IMR-90 (cell line): ENCODE measurements around the gene OR4E2.

Source experiments
- FOS ChIP-seq: fragments of 150-350 bp; IDR thresholded peaks from 2 replicates; pipeline ENCODE4 v1.6.1; 2016; ENCODE audit warnings: low read depth, low read length
- MAFK ChIP-seq: IDR thresholded peaks from 2 replicates; pipeline ENCODE4 v1.6.1; 2012; ENCODE audit warnings: low read depth, low read length, improper control_type of control experiment
- MXI1 ChIP-seq: IDR thresholded peaks from 2 replicates; pipeline ENCODE4 v1.6.1; 2012; ENCODE audit warnings: low read depth, mild to moderate bottlenecking, low read length, moderate library complexity, borderline replicate concordance
- NFE2L2 ChIP-seq: fragments of 150-350 bp; IDR thresholded peaks from 2 replicates; pipeline ENCODE4 v1.6.1; 2016; ENCODE audit warnings: low read depth, mild to moderate bottlenecking, low read length
- POLR2A ChIP-seq: IDR thresholded peaks from 2 replicates; pipeline ENCODE4 v1.6.1; 2012; ENCODE audit warnings: mild to moderate bottlenecking, low read depth, low read length
- RAD21 ChIP-seq: IDR thresholded peaks from 2 replicates; pipeline ENCODE4 v1.6.1; 2012; ENCODE audit warnings: low read length, improper control_type of control experiment
- RFX5 ChIP-seq: IDR thresholded peaks from 2 replicates; pipeline ENCODE4 v1.8.0; 2012; ENCODE audit warnings: low read depth, mild to moderate bottlenecking, low read length, moderate library complexity
- TF ChIP-seq, protein P1 (sequence below): conservative IDR thresholded peaks from 2 replicates; pipeline ENCODE4 v1.5.1; 2012; ENCODE audit warnings: mild to moderate bottlenecking, low read depth, low read length, improper control_type of control experiment
- TF ChIP-seq, protein P2 (sequence below): fragments of 150-350 bp; IDR thresholded peaks from 2 replicates; pipeline ENCODE4 v1.6.1; 2017; ENCODE audit warnings: mild to moderate bottlenecking, antibody characterized with exemption, low read length, low read depth

DNA sequence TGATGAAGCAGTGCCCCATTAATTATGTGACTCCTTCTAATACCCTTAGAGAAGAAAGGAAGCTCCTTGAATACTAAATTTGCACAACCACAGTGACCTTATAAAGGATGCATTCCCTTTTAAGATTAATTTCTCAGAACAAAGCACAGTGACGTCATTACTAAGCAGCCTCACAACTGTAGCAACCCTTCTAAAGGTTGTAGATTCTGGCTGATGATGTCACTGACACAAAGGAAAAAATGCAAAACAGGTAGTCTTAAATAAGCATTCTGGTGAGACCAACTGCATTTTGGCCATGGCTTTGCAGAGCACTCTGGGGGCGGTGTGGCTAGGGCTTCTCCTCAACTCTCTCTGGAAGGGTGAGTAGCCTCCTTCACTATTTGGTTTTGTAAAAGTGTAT is 58.4 kb downstream of the OR4E2 start:
- TF ChIP-seq FOS = no peak
- TF ChIP-seq MXI1 = no peak
- TF ChIP-seq, protein P1, sequence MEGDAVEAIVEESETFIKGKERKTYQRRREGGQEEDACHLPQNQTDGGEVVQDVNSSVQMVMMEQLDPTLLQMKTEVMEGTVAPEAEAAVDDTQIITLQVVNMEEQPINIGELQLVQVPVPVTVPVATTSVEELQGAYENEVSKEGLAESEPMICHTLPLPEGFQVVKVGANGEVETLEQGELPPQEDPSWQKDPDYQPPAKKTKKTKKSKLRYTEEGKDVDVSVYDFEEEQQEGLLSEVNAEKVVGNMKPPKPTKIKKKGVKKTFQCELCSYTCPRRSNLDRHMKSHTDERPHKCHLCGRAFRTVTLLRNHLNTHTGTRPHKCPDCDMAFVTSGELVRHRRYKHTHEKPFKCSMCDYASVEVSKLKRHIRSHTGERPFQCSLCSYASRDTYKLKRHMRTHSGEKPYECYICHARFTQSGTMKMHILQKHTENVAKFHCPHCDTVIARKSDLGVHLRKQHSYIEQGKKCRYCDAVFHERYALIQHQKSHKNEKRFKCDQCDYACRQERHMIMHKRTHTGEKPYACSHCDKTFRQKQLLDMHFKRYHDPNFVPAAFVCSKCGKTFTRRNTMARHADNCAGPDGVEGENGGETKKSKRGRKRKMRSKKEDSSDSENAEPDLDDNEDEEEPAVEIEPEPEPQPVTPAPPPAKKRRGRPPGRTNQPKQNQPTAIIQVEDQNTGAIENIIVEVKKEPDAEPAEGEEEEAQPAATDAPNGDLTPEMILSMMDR = no peak
- no peak for TF ChIP-seq MAFK
- TF ChIP-seq POLR2A = no peak
- no peak for TF ChIP-seq RAD21
- TF ChIP-seq NFE2L2 = no peak
- TF ChIP-seq, protein P2, sequence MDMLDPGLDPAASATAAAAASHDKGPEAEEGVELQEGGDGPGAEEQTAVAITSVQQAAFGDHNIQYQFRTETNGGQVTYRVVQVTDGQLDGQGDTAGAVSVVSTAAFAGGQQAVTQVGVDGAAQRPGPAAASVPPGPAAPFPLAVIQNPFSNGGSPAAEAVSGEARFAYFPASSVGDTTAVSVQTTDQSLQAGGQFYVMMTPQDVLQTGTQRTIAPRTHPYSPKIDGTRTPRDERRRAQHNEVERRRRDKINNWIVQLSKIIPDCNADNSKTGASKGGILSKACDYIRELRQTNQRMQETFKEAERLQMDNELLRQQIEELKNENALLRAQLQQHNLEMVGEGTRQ = no peak
- no peak for TF ChIP-seq RFX5
